HEK293T (cell line): Measurements from ENCODE around the gene EFCAB7.

Source experiments
- BHLHE40 ChIP-seq: fragments of 450-650 bp; IDR thresholded peaks from 2 replicates; pipeline ENCODE4 v1.6.1; 2016; ENCODE audit warnings: mild to moderate bottlenecking, moderate library complexity, borderline replicate concordance
- ELF4 ChIP-seq: fragments of 450-650 bp; IDR thresholded peaks from 2 replicates; pipeline ENCODE4 v1.6.1; 2017; ENCODE audit warnings: antibody characterized with exemption
- FOXA1 ChIP-seq: fragments of 450-650 bp; IDR thresholded peaks from 2 replicates; pipeline ENCODE4 v1.6.1; 2016; ENCODE audit warnings: mild to moderate bottlenecking
- FOXM1 ChIP-seq: fragments of 450-650 bp; IDR thresholded peaks from 2 replicates; pipeline ENCODE4 v1.6.1; 2017; ENCODE audit warnings: mild to moderate bottlenecking, borderline replicate concordance
- SP1 ChIP-seq: fragments of 450-650 bp; IDR thresholded peaks from 2 replicates; pipeline ENCODE4 v1.6.1; 2017
- SUZ12 ChIP-seq: fragments of 450-650 bp; IDR thresholded peaks from 2 replicates; pipeline ENCODE4 v1.6.1; 2016; ENCODE audit warnings: mild to moderate bottlenecking
- TARDBP ChIP-seq: fragments of 450-650 bp; IDR thresholded peaks from 2 replicates; pipeline ENCODE4 v1.6.1; 2016

DNA sequence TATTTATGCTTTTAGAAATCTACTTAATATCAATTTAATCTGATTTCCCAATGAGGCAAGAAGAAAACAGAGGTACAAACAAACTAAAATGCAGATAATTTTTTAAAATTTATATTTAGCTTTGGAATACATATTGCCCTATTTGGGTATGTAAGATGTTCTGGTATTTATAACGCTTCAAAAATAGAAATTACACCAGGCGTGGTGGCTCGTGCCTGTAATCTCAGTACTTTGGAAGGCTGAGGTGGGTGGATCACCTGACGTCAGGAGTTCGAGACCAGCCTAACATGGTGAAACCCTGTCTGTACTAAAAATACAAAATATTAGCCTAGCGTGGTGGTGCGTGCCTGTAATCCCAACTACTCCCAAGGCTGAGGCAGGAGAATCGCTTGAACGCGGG, 13.6 kb upstream of the EFCAB7 start:
- TF ChIP-seq TARDBP, result no peak
- TF ChIP-seq BHLHE40, result no peak
- no peak for TF ChIP-seq FOXM1
- no peak for TF ChIP-seq SP1
- no peak for TF ChIP-seq FOXA1
- TF ChIP-seq SUZ12, result no peak
- TF ChIP-seq ELF4, result no peak
